ENCODE measurements around the gene LCLAT1.

Gene LCLAT1

DNA sequence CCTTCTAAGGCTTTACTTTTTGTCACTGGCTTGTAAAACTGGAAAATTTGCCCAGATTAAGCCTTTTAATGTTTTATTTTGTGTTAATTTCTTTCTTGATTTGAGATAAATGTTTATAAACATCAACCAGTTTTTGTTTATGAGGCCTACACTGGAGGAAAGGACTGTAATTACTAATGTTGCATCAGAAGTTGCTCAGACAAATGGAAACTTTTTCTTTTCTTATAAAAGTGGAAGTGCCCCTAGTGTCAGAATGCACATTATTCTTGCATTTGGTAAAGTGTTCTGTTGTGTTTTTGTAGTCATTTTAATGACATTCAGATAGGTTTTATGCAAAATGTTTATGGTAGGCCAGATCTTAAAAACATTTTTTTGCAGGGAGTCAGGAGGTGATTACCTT, 25.3 kb downstream of the LCLAT1 start:
- TF ChIP-seq POLR2AphosphoS5 (IDR thresholded peaks at IDR 0.05; ENCODE audit: low read depth, low read length) (no peak), FOXP2 (optimal IDR thresholded peaks at IDR 0.05; ENCODE audit: borderline replicate concordance, extremely low read depth, extremely low read length, insufficient read depth) (no peak), SIN3A (IDR thresholded peaks at IDR 0.05; ENCODE audit: borderline replicate concordance, insufficient read depth, low read length) (no peak), TAF1 (IDR thresholded peaks at IDR 0.05; ENCODE audit: borderline replicate concordance, insufficient read depth, low read length) (no peak)
- TF ChIP-seq, protein P1, sequence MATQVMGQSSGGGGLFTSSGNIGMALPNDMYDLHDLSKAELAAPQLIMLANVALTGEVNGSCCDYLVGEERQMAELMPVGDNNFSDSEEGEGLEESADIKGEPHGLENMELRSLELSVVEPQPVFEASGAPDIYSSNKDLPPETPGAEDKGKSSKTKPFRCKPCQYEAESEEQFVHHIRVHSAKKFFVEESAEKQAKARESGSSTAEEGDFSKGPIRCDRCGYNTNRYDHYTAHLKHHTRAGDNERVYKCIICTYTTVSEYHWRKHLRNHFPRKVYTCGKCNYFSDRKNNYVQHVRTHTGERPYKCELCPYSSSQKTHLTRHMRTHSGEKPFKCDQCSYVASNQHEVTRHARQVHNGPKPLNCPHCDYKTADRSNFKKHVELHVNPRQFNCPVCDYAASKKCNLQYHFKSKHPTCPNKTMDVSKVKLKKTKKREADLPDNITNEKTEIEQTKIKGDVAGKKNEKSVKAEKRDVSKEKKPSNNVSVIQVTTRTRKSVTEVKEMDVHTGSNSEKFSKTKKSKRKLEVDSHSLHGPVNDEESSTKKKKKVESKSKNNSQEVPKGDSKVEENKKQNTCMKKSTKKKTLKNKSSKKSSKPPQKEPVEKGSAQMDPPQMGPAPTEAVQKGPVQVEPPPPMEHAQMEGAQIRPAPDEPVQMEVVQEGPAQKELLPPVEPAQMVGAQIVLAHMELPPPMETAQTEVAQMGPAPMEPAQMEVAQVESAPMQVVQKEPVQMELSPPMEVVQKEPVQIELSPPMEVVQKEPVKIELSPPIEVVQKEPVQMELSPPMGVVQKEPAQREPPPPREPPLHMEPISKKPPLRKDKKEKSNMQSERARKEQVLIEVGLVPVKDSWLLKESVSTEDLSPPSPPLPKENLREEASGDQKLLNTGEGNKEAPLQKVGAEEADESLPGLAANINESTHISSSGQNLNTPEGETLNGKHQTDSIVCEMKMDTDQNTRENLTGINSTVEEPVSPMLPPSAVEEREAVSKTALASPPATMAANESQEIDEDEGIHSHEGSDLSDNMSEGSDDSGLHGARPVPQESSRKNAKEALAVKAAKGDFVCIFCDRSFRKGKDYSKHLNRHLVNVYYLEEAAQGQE (IDR thresholded peaks at IDR 0.05; ENCODE audit: insufficient read depth in 1 of 2, low read depth in 2 of 2, low read length in 2 of 2), result no peak

DNA sequence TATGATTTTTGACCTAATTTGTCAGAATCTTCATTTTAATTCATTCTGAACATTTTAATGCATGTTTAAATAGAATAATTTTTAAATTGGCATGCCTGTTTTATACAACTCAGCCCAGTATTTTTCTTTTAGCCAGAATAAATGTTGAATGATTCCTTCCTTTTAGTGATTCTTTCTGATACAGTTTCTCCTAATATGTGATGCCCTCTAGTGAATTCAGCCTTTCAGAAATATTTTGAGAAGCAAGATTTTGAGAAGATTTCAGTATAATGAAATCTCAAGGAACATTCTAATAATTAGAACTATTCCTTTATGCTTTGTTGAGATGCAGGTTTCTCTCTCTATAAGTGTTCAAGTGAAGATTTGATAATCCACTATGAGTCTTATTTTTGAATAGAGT, 28.5 kb downstream of the LCLAT1 start:
- no peak for TF ChIP-seq POLR2AphosphoS5 (IDR thresholded peaks at IDR 0.05; ENCODE audit: low read depth, low read length)

DNA sequence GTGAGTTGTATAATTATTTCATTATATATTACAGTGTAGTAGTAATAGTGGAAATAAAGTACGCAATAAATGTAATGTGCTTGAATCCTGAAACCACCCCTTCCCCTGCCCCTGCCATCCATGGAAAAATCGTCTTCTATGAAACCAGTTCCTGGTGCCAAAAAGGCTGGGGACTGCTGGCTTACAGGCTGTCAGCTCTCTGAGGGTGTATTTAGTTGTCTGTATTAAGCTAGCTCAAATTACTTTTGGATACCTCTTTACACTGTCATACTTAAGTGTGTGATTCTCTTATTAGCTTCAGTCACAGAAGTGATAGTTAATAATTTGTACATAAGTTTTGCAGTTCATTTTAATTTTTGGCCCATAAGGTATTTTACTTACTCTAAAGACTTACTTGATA, 29.6 kb downstream of the LCLAT1 start:
- TF ChIP-seq POLR2AphosphoS5 (IDR thresholded peaks at IDR 0.05; ENCODE audit: low read depth, low read length) (no peak), FOXP2 (optimal IDR thresholded peaks at IDR 0.05; ENCODE audit: borderline replicate concordance, extremely low read depth, extremely low read length, insufficient read depth) (no peak), TAF1 (IDR thresholded peaks at IDR 0.05; ENCODE audit: borderline replicate concordance, insufficient read depth, low read length) (no peak), SIN3A (IDR thresholded peaks at IDR 0.05; ENCODE audit: borderline replicate concordance, insufficient read depth, low read length) (no peak)
- TF ChIP-seq, protein P1 (IDR thresholded peaks at IDR 0.05; ENCODE audit: insufficient read depth in 1 of 2, low read depth in 2 of 2, low read length in 2 of 2), result no peak

DNA sequence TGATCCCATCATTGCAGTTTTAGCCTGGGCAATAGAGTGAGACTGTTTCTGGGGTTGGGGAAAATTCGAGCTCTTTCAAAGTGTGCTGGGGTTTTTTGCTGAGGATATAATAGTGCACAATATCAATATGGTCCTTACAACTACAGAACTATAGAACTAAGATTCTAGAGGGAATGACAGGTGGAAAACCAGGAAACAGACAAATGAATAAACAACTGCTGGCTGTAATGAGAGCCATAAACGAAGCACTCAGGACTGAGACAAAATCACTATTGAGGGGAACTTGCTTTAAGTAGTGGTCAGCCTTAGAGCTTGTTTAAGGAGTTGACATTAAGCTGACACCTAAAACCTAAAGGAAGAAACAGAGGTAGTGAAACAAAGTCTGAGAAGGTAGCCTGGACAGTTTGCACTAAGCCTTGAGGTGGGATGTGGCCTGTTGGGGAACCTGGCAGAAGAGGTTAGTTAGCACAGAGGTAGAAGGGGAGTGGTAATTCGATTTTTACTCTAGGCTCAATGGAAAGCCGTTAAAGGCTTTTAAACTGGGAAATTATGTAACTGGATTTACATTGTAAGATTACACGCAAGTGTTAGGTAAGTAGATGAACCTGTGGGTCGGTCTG, 33.8 kb downstream of the LCLAT1 start:
- TF ChIP-seq, protein P1 (IDR thresholded peaks at IDR 0.05; ENCODE audit: insufficient read depth in 1 of 2, low read depth in 2 of 2, low read length in 2 of 2), result no peak
- no peak for TF ChIP-seq TAF1 (IDR thresholded peaks at IDR 0.05; ENCODE audit: borderline replicate concordance, insufficient read depth, low read length)
- TF ChIP-seq POLR2AphosphoS5 (IDR thresholded peaks at IDR 0.05; ENCODE audit: low read depth, low read length), result no peak
- no peak for TF ChIP-seq SIN3A (IDR thresholded peaks at IDR 0.05; ENCODE audit: borderline replicate concordance, insufficient read depth, low read length)
- TF ChIP-seq FOXP2 (optimal IDR thresholded peaks at IDR 0.05; ENCODE audit: borderline replicate concordance, extremely low read depth, extremely low read length, insufficient read depth), result no peak

DNA sequence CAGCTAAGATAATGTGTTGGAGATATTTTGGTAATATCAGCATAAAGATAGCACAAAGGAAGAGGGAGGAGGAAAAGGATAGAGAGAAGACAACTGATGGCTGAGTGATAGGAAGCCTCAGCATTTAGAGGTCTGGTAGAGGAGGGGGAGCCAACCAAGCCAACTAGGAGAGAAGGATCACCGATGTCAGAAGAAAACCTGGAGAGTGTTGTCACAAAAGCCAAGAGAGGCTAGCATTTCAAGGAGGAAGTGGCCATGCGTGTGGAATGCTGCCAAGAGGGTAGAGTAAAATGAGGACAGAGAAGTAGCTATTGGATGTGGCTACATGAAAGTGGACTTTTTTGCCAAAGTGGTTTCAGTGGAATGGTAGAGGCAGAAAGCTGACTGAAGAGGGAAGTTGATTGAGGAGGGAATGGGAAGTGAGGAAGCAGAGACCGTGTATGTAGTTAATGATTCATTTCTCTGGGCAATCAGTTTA, 34.3 kb downstream of the LCLAT1 start:
- TF ChIP-seq, protein P1 (IDR thresholded peaks at IDR 0.05; ENCODE audit: insufficient read depth in 1 of 2, low read depth in 2 of 2, low read length in 2 of 2), result no peak
- no peak for TF ChIP-seq TAF1 (IDR thresholded peaks at IDR 0.05; ENCODE audit: borderline replicate concordance, insufficient read depth, low read length)
- no peak for TF ChIP-seq FOXP2 (optimal IDR thresholded peaks at IDR 0.05; ENCODE audit: borderline replicate concordance, extremely low read depth, extremely low read length, insufficient read depth)
- no peak for TF ChIP-seq POLR2AphosphoS5 (IDR thresholded peaks at IDR 0.05; ENCODE audit: low read depth, low read length)
- no peak for TF ChIP-seq SIN3A (IDR thresholded peaks at IDR 0.05; ENCODE audit: borderline replicate concordance, insufficient read depth, low read length)
